HEK293 (cell line): Measurements from ENCODE around the gene EIF3F.

Source experiments
- CTCF ChIA-PET: fragments of 350-600 bp; formaldehyde crosslinking; extraction: SDS; loops from one replicate; lab custom pipeline; 2021; ENCODE audit warnings: antibody characterized with exemption; lab: Yijun Ruan, JAX
- POLR2A ChIA-PET: fragments of 300-600 bp; formaldehyde crosslinking; extraction: SDS; loops from one replicate; lab custom pipeline; 2020; ENCODE audit warnings: antibody characterized with exemption, inconsistent platforms; lab: Yijun Ruan, JAX
- H3K27ac ChIP-seq: fragments of 200-500 bp; sonication (Bioruptor generic); 2 replicates; pipeline ENCODE4 v1.5.1; 2014; ENCODE audit warnings: low read depth, low read length, control low read depth, inconsistent platforms; ENCODE audit errors: extremely low read depth
- H3K36me3 ChIP-seq, 2 experiments: fragments of 200-500 bp in 1 of 2; sonication (Bioruptor generic) in 1 of 2; 1 replicate in 1 of 2; 2 replicates in 1 of 2; pipeline ENCODE4 v1.5.1; 2014 to 2017; ENCODE audit warnings: inconsistent platforms in 2 of 2, low read length in 2 of 2; ENCODE audit not compliant: control insufficient read depth in 2 of 2, insufficient read depth in 1 of 2
- H3K4me1 ChIP-seq: fragments of 200-500 bp; sonication (Bioruptor generic); 2 replicates; pipeline ENCODE4 v1.5.1; 2014; ENCODE audit warnings: mild to moderate bottlenecking, low read length, inconsistent platforms; ENCODE audit not compliant: control insufficient read depth, insufficient read depth
- H3K4me3 ChIP-seq: 2 replicates; pipeline ENCODE4 v1.5.1; 2011; ENCODE audit warnings: low read depth, mild to moderate bottlenecking, control low read depth, low read length, moderate library complexity
- H3K9me3 ChIP-seq: fragments of 200-500 bp; sonication (Bioruptor generic); 2 replicates; pipeline ENCODE4 v1.5.1; 2014; ENCODE audit warnings: low read depth, low read length, inconsistent platforms; ENCODE audit not compliant: control insufficient read depth, insufficient read depth
- GLI2 ChIP-seq: fragments of 450-650 bp; formaldehyde crosslinking; IDR thresholded peaks from 2 replicates; pipeline ENCODE4; 2017; ENCODE audit warnings: missing biosample characterization, missing genetic modification characterization, low read depth, borderline replicate concordance
- SP2 ChIP-seq: fragments of 450-650 bp; formaldehyde crosslinking; IDR thresholded peaks from 2 replicates; pipeline ENCODE4 v1.5.1; 2016; ENCODE audit warnings: missing biosample characterization, missing genetic modification characterization
- ZFP69B ChIP-seq: fragments of 450-650 bp; formaldehyde crosslinking; IDR thresholded peaks from 2 replicates; pipeline ENCODE4 v1.5.1; 2016; ENCODE audit warnings: missing biosample characterization, missing genetic modification characterization
- ZNF18 ChIP-seq: fragments of 450-650 bp; formaldehyde crosslinking; IDR thresholded peaks from 2 replicates; pipeline ENCODE4 v1.5.1; 2016; ENCODE audit warnings: missing biosample characterization, missing genetic modification characterization
- ZNF341 ChIP-seq: fragments of 450-650 bp; formaldehyde crosslinking; IDR thresholded peaks from 2 replicates; pipeline ENCODE4; 2016; ENCODE audit warnings: low read depth, missing biosample characterization, missing genetic modification characterization
- ZNF558 ChIP-seq: fragments of 450-650 bp; formaldehyde crosslinking; IDR thresholded peaks from 2 replicates; pipeline ENCODE4 v1.5.1; 2016; ENCODE audit warnings: missing biosample characterization, missing genetic modification characterization
- ZNF580 ChIP-seq: fragments of 450-650 bp; formaldehyde crosslinking; IDR thresholded peaks from 2 replicates; pipeline ENCODE4 v1.5.1; 2016; ENCODE audit warnings: missing biosample characterization, missing genetic modification characterization
- ZNF626 ChIP-seq: fragments of 450-650 bp; sonication (Bioruptor Pico); formaldehyde crosslinking; IDR thresholded peaks from 2 replicates; pipeline ENCODE4 v1.5.1; 2018; ENCODE audit warnings: missing biosample characterization, missing genetic modification characterization, inconsistent platforms
- ZNF830 ChIP-seq: fragments of 450-650 bp; IDR thresholded peaks from 2 replicates; pipeline ENCODE4 v1.5.0; 2018; ENCODE audit warnings: missing biosample characterization, missing genetic modification characterization, low read depth, mild to moderate bottlenecking, moderate library complexity

Gene EIF3F

GRCh38 chr11:8047382-8047781 is 60.2 kb downstream of the EIF3F start (continued):
- TF ChIP-seq SP2: no peak
- no peak for TF ChIP-seq ZNF626 (tag by site-specific recombination)
- no peak for TF ChIP-seq GLI2 (tag by site-specific recombination)
- no peak for TF ChIP-seq ZFP69B
- no peak for TF ChIP-seq ZNF580 (tag by site-specific recombination)
- TF ChIP-seq ZNF558: no peak
- no peak for TF ChIP-seq ZNF341 (tag by site-specific recombination)
- TF ChIP-seq, all 188 proteins: peak for 0

GRCh38 chr11:8049084-8049483 is 61.9 kb downstream of the EIF3F start:
- no peak overlapping the region for H3K27ac ChIP-seq
- H3K36me3 ChIP-seq: no peaks in the 10 kb centered on the region
- TF ChIP-seq ZNF830 (tag by site-specific recombination): no peak
- TF ChIP-seq ZNF18 (tag by site-specific recombination): no peak
- TF ChIP-seq, all 188 proteins: peak for 0
- ChIA-PET CTCF (interaction anchor here (2.2 to 3.1 kb wide), 2 partner anchors 15 to 43 kb away, joined by 9 to 24 read pairs; no protein-coding TSS in a partner anchor), POLR2A (interaction anchor here (0.5 kb wide), 1 partner anchor 634 kb away, joined by 3 read pairs; no protein-coding TSS in a partner anchor)
- H3K9me3 ChIP-seq: no peaks in the 10 kb centered on the region
- no peaks in the 10 kb centered on the region for H3K4me1 ChIP-seq
- no peak overlapping the region for H3K4me3 ChIP-seq
